Mesendoderm (in vitro differentiated cells): ENCODE measurements around the gene PIBF1.

Experiments
- DNase-seq: peaks from one replicate; pipeline ENCODE4 v3.0.0; 2013
- H2AK5ac ChIP-seq: 2 replicates; pipeline ENCODE4 v1.6.1; 2013; ENCODE audit warnings: low read length, inconsistent platforms
- H2BK120ac ChIP-seq: 2 replicates; pipeline ENCODE4 v1.6.1; 2013; ENCODE audit warnings: low read depth, mild to moderate bottlenecking, low read length, moderate library complexity, mixed read lengths
- H2BK15ac ChIP-seq: replicated peaks from 2 replicates; pipeline ENCODE4 v1.6.1; 2013; ENCODE audit warnings: low read depth, mild to moderate bottlenecking, moderate library complexity
- H2BK5ac ChIP-seq: 2 replicates; pipeline ENCODE4 v1.6.1; 2013; ENCODE audit warnings: low read length, inconsistent platforms
- H3K18ac ChIP-seq: 2 replicates; pipeline ENCODE4 v1.6.1; 2013; ENCODE audit warnings: mild to moderate bottlenecking, low read length, mixed read lengths
- H3K23ac ChIP-seq: one replicate; pipeline ENCODE4 v1.6.1; 2013; ENCODE audit warnings: low read length
- H3K27ac ChIP-seq: 2 replicates; pipeline ENCODE4 v1.5.1; 2013; ENCODE audit warnings: low read depth, mild to moderate bottlenecking, inconsistent platforms, low read length, moderate library complexity
- H3K27me3 ChIP-seq: 2 replicates; pipeline ENCODE4 v1.6.1; 2013; ENCODE audit warnings: low read length, control low read depth, mild to moderate bottlenecking, inconsistent platforms; ENCODE audit not compliant: insufficient read depth, poor library complexity
- H3K36me3 ChIP-seq: 2 replicates; pipeline ENCODE4 v1.6.1; 2013; ENCODE audit warnings: low read length, inconsistent platforms; ENCODE audit not compliant: control insufficient read depth, insufficient read depth
- H3K4ac ChIP-seq: one replicate; pipeline ENCODE4 v1.6.1; 2013; ENCODE audit warnings: low read depth, mild to moderate bottlenecking, low read length, moderate library complexity
- H3K4me1 ChIP-seq: 2 replicates; pipeline ENCODE4 v1.6.1; 2013; ENCODE audit warnings: low read depth, low read length, inconsistent platforms; ENCODE audit not compliant: control insufficient read depth
- H3K4me2 ChIP-seq: 2 replicates; pipeline ENCODE4 v1.6.1; 2013; ENCODE audit warnings: low read length
- H3K4me3 ChIP-seq: 2 replicates; pipeline ENCODE4 v1.5.1; 2013; ENCODE audit warnings: mild to moderate bottlenecking, low read length
- H3K56ac ChIP-seq: one replicate; pipeline ENCODE4 v1.6.1; 2013; ENCODE audit warnings: low read length
- H3K79me1 ChIP-seq: 2 replicates; pipeline ENCODE4 v1.6.1; 2013; ENCODE audit warnings: low read length, inconsistent platforms
- H3K79me2 ChIP-seq: 2 replicates; pipeline ENCODE4 v1.6.1; 2013; ENCODE audit warnings: mild to moderate bottlenecking, low read length; ENCODE audit not compliant: control insufficient read depth, insufficient read depth
- H3K9ac ChIP-seq: 2 replicates; pipeline ENCODE4 v1.6.1; 2013; ENCODE audit warnings: low read length, inconsistent platforms
- H4K5ac ChIP-seq: one replicate; pipeline ENCODE4 v1.6.1; 2013; ENCODE audit warnings: low read length
- H4K8ac ChIP-seq: one replicate; pipeline ENCODE4 v1.6.1; 2013; ENCODE audit warnings: low read depth, mild to moderate bottlenecking, control low read depth, low read length, moderate library complexity
- WGBS: extraction: QIAGEN DNeasy Blood & Tissue Kit; methylation state at CpG from one replicate; pipeline ENCODE4 v1.1.7; 2013; ENCODE audit warnings: low lambda C conversion rate, missing lambda C conversion rate; ENCODE audit not compliant: insufficient coverage; ENCODE audit errors: extremely low coverage; 5-methylcytosine and 5-hydroxymethylcytosine counted together

Gene PIBF1

GRCh38 chr13:72960114-72960513 lies 178.2 kb downstream of the PIBF1 start:
- Histone ChIP-seq H3K79me2 (no peaks in the 10 kb centered on the region), H3K9ac (no peak overlapping the region), H3K18ac (no peak overlapping the region), H3K4me2 (no peak overlapping the region), H2BK120ac (no peak overlapping the region), H3K4me1 (no peaks in the 10 kb centered on the region), H4K5ac (no peak overlapping the region), H3K56ac (no peak overlapping the region), H2AK5ac (no peak overlapping the region), H3K4me3 (no peak overlapping the region), H3K27me3 (no peaks in the 10 kb centered on the region), H3K23ac (no peak overlapping the region), H3K36me3 (no peaks in the 10 kb centered on the region), H2BK15ac (no peak overlapping the region), H3K4ac (no peak overlapping the region), H3K79me1 (no peaks in the 10 kb centered on the region), H3K27ac (no peak overlapping the region), H4K8ac (no peak overlapping the region), H2BK5ac (no peak overlapping the region)
- no CpG with 5 or more reads among the region's 4 CpGs for WGBS
- DNase-seq, result no peak

GRCh38 chr13:72960541-72960940 lies 178.6 kb downstream of the PIBF1 start:
- H3K27ac ChIP-seq, result no peak overlapping the region
- no peak overlapping the region for H2AK5ac ChIP-seq
- no peak overlapping the region for H3K4ac ChIP-seq
- no peaks in the 10 kb centered on the region for H3K36me3 ChIP-seq
- H3K18ac ChIP-seq, result no peak overlapping the region
- no peaks in the 10 kb centered on the region for H3K79me1 ChIP-seq
- no peak overlapping the region for H3K4me3 ChIP-seq
- no peak overlapping the region for H3K9ac ChIP-seq
- no peak overlapping the region for H2BK5ac ChIP-seq
- no peak overlapping the region for H2BK120ac ChIP-seq
- no peak overlapping the region for H3K56ac ChIP-seq
- no peak overlapping the region for H4K8ac ChIP-seq
- no peaks in the 10 kb centered on the region for H3K79me2 ChIP-seq
- no peak overlapping the region for H3K4me2 ChIP-seq
- no peaks in the 10 kb centered on the region for H3K27me3 ChIP-seq
- H4K5ac ChIP-seq, result no peak overlapping the region
- no peaks in the 10 kb centered on the region for H3K4me1 ChIP-seq
- H2BK15ac ChIP-seq, result no peak overlapping the region
- no peak for DNase-seq
- H3K23ac ChIP-seq, result no peak overlapping the region

DNA sequence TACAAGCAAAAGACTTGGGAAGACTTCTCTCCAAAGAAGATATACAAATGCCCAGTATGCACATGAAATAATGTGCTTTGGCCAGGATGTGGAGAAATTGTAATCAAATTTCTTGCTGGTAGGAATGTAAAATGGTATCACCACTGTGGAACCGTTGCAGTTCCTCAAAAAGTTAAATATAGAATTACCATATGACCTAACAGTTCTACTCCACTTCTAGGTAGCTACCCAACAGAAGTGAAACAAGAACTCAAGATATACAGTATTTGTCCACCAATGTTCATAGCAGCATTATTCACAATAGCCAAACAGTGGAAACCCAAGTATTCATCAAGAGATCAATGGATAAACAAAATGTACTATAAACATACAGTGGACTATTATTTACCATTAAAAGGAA lies 181.8 kb downstream of the PIBF1 start:
- no peaks in the 10 kb centered on the region for H3K79me1 ChIP-seq
- no peaks in the 10 kb centered on the region for H3K36me3 ChIP-seq
- no peak overlapping the region for H3K4me3 ChIP-seq
- H3K23ac ChIP-seq, result no peak overlapping the region
- H3K4me2 ChIP-seq, result no peak overlapping the region
- no peaks in the 10 kb centered on the region for H3K79me2 ChIP-seq
- whole genome bisulfite sequencing, result no CpG with 5 or more reads among the region's 1 CpG
- no peaks in the 10 kb centered on the region for H3K27me3 ChIP-seq
- H3K27ac ChIP-seq, result no peak overlapping the region
- H3K9ac ChIP-seq, result no peak overlapping the region
- H3K56ac ChIP-seq, result no peak overlapping the region
- H3K4me1 ChIP-seq, result no peaks in the 10 kb centered on the region
- no peak for DNase-seq
- H3K4ac ChIP-seq, result no peak overlapping the region
- H4K8ac ChIP-seq, result no peak overlapping the region
- H2BK15ac ChIP-seq, result no peak overlapping the region
- H4K5ac ChIP-seq, result no peak overlapping the region
- H2AK5ac ChIP-seq, result no peak overlapping the region
- no peak overlapping the region for H2BK5ac ChIP-seq
- H3K18ac ChIP-seq, result no peak overlapping the region
- no peak overlapping the region for H2BK120ac ChIP-seq

DNA sequence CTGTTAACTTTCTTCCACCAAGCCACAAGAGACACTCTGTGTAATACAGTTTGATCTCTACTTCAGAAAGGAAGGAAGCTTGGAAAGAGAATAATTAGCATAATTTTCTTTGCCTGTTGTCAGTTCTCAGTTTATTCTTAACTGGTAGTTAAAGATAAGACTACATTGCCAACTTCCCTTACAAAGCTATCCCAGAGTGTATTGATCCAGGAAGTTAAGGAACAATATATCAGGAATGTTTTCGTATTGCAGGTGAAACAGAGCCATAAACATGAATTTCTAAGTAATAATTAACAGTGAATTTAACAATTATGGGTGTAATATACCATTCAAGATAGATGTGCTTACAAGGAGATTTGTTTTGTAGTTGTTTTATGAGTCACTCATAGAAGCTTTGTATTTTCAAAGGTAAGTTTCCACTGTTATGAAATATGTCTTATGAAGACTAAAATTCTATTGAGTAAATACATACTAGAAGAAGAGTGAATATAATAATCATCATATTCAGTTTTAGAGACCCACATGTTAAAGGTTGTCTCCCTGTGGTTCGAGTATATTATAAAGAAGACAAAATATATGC lies 188.5 kb downstream of the PIBF1 start:
- Histone ChIP-seq H3K79me2 (no peaks in the 10 kb centered on the region), H3K4me3 (no peak overlapping the region), H3K27ac (no peak overlapping the region), H3K4me2 (no peak overlapping the region), H2AK5ac (no peak overlapping the region), H3K18ac (no peak overlapping the region), H2BK15ac (no peak overlapping the region), H3K9ac (no peak overlapping the region), H3K79me1 (no peaks in the 10 kb centered on the region), H3K27me3 (no peaks in the 10 kb centered on the region), H3K56ac (no peak overlapping the region), H3K4ac (no peak overlapping the region), H4K8ac (no peak overlapping the region), H2BK5ac (no peak overlapping the region), H2BK120ac (no peak overlapping the region), H4K5ac (no peak overlapping the region), H3K23ac (no peak overlapping the region), H3K36me3 (no peaks in the 10 kb centered on the region), H3K4me1 (no peaks in the 10 kb centered on the region)
- DNase-seq, result no peak
- WGBS, result no CpG with 5 or more reads among the region's 2 CpGs

- no peak overlapping the region for H3K27ac ChIP-seq
- WGBS, result 100% methylated on average over 3 of the region's 5 CpGs
- no peak overlapping the region for H2BK5ac ChIP-seq
- no peaks in the 10 kb centered on the region for H3K79me1 ChIP-seq
- H3K4me2 ChIP-seq, result no peak overlapping the region
- H3K23ac ChIP-seq, result no peak overlapping the region
- no peak overlapping the region for H3K4me3 ChIP-seq
- DNase-seq, result peak; percentile 14
- H4K8ac ChIP-seq, result no peak overlapping the region
- no peak overlapping the region for H3K9ac ChIP-seq
- H3K27me3 ChIP-seq, result no peaks in the 10 kb centered on the region
- H3K4ac ChIP-seq, result no peak overlapping the region
- H3K4me1 ChIP-seq, result no peaks in the 10 kb centered on the region
- no peak overlapping the region for H2BK15ac ChIP-seq
- no peak overlapping the region for H2BK120ac ChIP-seq
- H3K18ac ChIP-seq, result no peak overlapping the region
- no peaks in the 10 kb centered on the region for H3K79me2 ChIP-seq
- H2AK5ac ChIP-seq, result no peak overlapping the region
- no peak overlapping the region for H3K56ac ChIP-seq
- H4K5ac ChIP-seq, result no peak overlapping the region
- H3K36me3 ChIP-seq, result no peaks in the 10 kb centered on the region
These were observed 189.0 kb downstream of the PIBF1 start for GRCh38 chr13:72970956-72971355.

- no peak overlapping the region for H3K23ac ChIP-seq
- no peak overlapping the region for H3K18ac ChIP-seq
- no peaks in the 10 kb centered on the region for H3K27me3 ChIP-seq
- no peaks in the 10 kb centered on the region for H3K36me3 ChIP-seq
- H3K9ac ChIP-seq, result no peak overlapping the region
- DNase-seq, result no peak
- no peaks in the 10 kb centered on the region for H3K79me1 ChIP-seq
- H3K4ac ChIP-seq, result no peak overlapping the region
- no peak overlapping the region for H2AK5ac ChIP-seq
- H3K4me2 ChIP-seq, result no peak overlapping the region
- no peak overlapping the region for H4K8ac ChIP-seq
- no peak overlapping the region for H3K56ac ChIP-seq
- no peaks in the 10 kb centered on the region for H3K79me2 ChIP-seq
- H4K5ac ChIP-seq, result no peak overlapping the region
- no peak overlapping the region for H2BK15ac ChIP-seq
- H2BK5ac ChIP-seq, result no peak overlapping the region
- H2BK120ac ChIP-seq, result no peak overlapping the region
- no peak overlapping the region for H3K4me3 ChIP-seq
- no CpG with 5 or more reads among the region's 1 CpG for WGBS
- H3K4me1 ChIP-seq, result no peaks in the 10 kb centered on the region
- no peak overlapping the region for H3K27ac ChIP-seq
These were observed 191.3 kb downstream of the PIBF1 start for GRCh38 chr13:72973234-72973633.
